Glutamatergic neuron (in vitro differentiated cells): ENCODE data around the gene MMRN2. TPM values are rescaled to one million over a fixed set of nuclear protein-coding genes. Genes with fewer than 3 reads are reported as not detected.
"Not testable (repeated sequence)": the region's sequence is repeated elsewhere in the genome, so short reads cannot be mapped to it uniquely, and the experiment has no call there.

Experiments
- DNase-seq: peaks from one replicate; pipeline ENCODE4 v3.0.0; 2022
- H3K27ac Mint-ChIP-seq: one replicate; pipeline ENCODE4 v1.8.0; 2020; ENCODE audit warnings: mild to moderate bottlenecking, mixed read lengths, inconsistent platforms; ENCODE audit not compliant: unreplicated experiment
- H3K27me3 Mint-ChIP-seq: one replicate; pipeline ENCODE4 v1.8.0; 2020; ENCODE audit warnings: mild to moderate bottlenecking, moderate library complexity, mixed read lengths, inconsistent platforms; ENCODE audit not compliant: unreplicated experiment
- H3K36me3 Mint-ChIP-seq: one replicate; pipeline ENCODE4 v1.8.0; 2020; ENCODE audit warnings: mild to moderate bottlenecking, mixed read lengths, inconsistent platforms; ENCODE audit not compliant: unreplicated experiment
- H3K4me1 Mint-ChIP-seq: one replicate; pipeline ENCODE4 v1.8.0; 2020; ENCODE audit warnings: mild to moderate bottlenecking, low read depth, mixed read lengths, inconsistent platforms; ENCODE audit not compliant: unreplicated experiment
- H3K4me3 Mint-ChIP-seq: one replicate; pipeline ENCODE4 v1.8.0; 2020; ENCODE audit warnings: mild to moderate bottlenecking, mixed read lengths, inconsistent platforms; ENCODE audit not compliant: unreplicated experiment
- H3K9me3 Mint-ChIP-seq: one replicate; pipeline ENCODE4 v1.8.0; 2020; ENCODE audit warnings: mild to moderate bottlenecking, moderate library complexity, mixed read lengths, inconsistent platforms; ENCODE audit not compliant: unreplicated experiment
- total RNA-seq: library from RNA; stranded (reverse); fragmentation: NEBNext Ultra II Directional; extraction: Animal tissue kit (Norgen Biotek cat#: 25700); gene quantifications from one replicate; pipeline ENCODE4 v1.2.1, GENCODE V29; 2021; ENCODE audit not compliant: unreplicated experiment
- TF ChIP-seq, protein P1 (sequence below): fragments of 200-600 bp; sonication (generic); IDR thresholded peaks from one replicate; pipeline ENCODE4 v1.5.0; 2021; ENCODE audit not compliant: partially characterized antibody, unreplicated experiment

Gene MMRN2
- total RNA-seq, 1 donor from 2014 or later: 5.4 TPM

DNA sequence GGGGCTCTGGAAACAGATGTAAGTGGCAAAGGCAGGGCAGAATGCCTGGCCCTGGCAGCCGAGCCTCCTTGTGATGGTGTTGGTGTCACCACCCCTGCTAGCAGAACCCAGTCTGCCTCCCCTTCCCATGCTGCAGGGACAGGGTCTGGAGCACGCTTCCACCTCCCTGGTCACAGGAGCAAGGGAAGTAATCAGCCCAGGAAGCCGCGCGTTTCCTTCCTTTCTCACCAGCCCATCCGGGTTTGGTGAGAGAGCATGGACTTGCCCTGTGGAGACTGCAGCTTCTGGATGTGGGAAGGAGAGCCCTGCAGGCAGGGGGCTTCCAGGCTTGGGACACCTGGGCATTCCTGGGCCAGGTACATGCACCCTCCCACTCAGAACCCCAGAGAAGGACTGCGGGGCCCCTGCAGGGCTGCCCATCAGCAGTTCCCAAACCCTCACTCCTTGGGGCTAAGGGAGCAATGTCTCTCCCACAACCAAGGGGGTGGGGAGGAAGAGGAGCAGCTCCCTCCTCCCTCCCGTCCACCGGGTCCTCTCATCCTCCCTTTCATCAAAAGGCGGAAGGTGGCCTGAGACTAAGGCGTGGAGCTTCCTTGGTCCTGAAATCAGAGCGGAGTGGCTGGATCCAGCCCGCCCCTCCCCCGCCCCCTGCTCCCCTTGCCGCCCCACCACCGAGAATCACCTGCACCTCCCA lies 1.8 kb downstream of the MMRN2 start:
- H3K27ac Mint-ChIP-seq: peak overlapping the region; percentile 99
- peaks cover 12% of the 10 kb centered on the region for H3K36me3 Mint-ChIP-seq
- H3K4me3 Mint-ChIP-seq: peak overlapping the region; percentile 55
- TF ChIP-seq, protein P1, sequence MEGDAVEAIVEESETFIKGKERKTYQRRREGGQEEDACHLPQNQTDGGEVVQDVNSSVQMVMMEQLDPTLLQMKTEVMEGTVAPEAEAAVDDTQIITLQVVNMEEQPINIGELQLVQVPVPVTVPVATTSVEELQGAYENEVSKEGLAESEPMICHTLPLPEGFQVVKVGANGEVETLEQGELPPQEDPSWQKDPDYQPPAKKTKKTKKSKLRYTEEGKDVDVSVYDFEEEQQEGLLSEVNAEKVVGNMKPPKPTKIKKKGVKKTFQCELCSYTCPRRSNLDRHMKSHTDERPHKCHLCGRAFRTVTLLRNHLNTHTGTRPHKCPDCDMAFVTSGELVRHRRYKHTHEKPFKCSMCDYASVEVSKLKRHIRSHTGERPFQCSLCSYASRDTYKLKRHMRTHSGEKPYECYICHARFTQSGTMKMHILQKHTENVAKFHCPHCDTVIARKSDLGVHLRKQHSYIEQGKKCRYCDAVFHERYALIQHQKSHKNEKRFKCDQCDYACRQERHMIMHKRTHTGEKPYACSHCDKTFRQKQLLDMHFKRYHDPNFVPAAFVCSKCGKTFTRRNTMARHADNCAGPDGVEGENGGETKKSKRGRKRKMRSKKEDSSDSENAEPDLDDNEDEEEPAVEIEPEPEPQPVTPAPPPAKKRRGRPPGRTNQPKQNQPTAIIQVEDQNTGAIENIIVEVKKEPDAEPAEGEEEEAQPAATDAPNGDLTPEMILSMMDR: no peak
- H3K27me3 Mint-ChIP-seq: peaks cover 21% of the 10 kb centered on the region
- no peak for DNase-seq
- H3K4me1 Mint-ChIP-seq: peaks cover 23% of the 10 kb centered on the region
- H3K9me3 Mint-ChIP-seq: peaks cover 16% of the 10 kb centered on the region

- H3K27ac Mint-ChIP-seq: peak overlapping the region; percentile 94
- H3K36me3 Mint-ChIP-seq: peaks cover 12% of the 10 kb centered on the region
- peak overlapping the region; percentile 73 for H3K4me3 Mint-ChIP-seq
- no peak for DNase-seq
- TF ChIP-seq, protein P1: no peak
- H3K4me1 Mint-ChIP-seq: peaks cover 20% of the 10 kb centered on the region
- H3K9me3 Mint-ChIP-seq: peaks cover 16% of the 10 kb centered on the region
- peaks cover 18% of the 10 kb centered on the region for H3K27me3 Mint-ChIP-seq
Measured at GRCh38 chr10:86954681-86955500, 2.5 kb downstream of the MMRN2 start.

DNA sequence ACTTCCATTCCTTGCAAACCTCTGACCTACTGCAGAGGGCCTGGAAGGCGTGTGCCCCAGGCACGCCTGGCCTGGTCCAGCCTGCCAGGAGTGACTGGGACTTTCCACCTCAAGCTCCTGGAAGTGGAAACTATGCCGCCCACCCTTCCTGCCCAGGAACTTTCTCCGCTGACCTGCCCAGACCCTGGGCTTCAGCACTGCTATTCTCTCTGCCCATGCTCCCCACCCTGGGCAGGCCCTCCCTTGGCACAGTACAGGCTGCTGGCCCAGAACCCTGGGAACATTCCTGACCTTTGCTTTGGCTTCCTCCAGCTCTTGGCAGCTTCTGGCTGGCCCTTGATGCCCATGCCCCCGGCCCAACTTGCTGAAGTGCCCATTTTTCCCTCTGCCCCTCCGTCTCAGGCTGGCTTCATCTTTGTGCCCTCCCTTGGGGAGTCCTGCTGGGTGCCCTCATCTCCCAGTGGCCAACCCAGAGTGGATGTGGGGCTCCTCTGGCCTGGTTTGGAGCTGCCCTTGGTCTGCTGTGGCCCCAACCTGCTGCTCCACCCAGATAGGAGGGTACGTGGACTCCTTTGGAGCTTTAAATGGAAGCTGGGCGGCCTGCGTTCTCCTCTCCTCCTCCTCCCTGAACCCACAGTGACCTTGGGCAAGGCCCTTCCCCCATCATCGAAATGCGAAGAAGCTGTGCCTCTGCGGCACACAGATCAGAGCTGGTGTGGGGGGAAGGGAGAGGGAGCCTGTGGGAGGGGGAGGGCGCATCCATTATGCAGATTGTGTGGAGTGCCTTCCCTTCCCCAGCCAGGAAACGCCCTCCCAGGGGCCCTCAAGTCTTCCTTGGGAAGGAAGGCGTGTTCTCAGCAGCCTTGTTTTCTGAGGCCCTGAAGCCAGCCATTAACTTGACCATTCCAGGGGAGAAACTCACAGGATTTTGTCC lies 3.4 kb downstream of the MMRN2 start:
- peak; percentile 85 for DNase-seq
- TF ChIP-seq, protein P1: no peak
- peaks cover 12% of the 10 kb centered on the region for H3K36me3 Mint-ChIP-seq
- peak overlapping the region; percentile 73 for H3K4me3 Mint-ChIP-seq
- H3K27me3 Mint-ChIP-seq: peaks cover 15% of the 10 kb centered on the region
- peaks cover 17% of the 10 kb centered on the region for H3K4me1 Mint-ChIP-seq
- H3K27ac Mint-ChIP-seq: peak overlapping the region; percentile 94
- peaks cover 13% of the 10 kb centered on the region for H3K9me3 Mint-ChIP-seq

DNA sequence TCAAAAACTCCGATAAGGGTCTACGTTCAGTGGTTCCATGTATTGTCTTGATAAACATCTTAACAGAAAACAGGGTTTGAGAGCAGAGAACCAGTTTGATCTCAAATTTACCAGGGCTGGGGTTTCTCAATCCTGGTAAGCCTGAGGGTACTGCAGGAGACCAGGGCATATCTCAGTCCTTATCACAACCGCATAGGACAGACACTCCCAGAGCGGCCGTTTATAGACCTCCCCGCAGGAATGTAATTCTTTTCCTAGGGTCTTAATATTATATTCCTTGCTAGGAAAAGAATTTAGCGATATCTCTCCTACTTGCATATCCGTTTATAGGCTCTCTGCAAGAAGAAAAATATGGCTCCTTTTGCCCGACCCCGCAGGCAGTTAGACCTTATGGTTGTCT lies 4.7 kb downstream of the MMRN2 start:
- not testable (repeated sequence) for H3K9me3 Mint-ChIP-seq, H3K27ac Mint-ChIP-seq, H3K4me3 Mint-ChIP-seq, DNase-seq
- peaks cover 15% of the 10 kb centered on the region for H3K27me3 Mint-ChIP-seq
- peaks cover 17% of the 10 kb centered on the region for H3K4me1 Mint-ChIP-seq
- peaks cover 12% of the 10 kb centered on the region for H3K36me3 Mint-ChIP-seq

GRCh38 chr10:86952106-86952505 lies 5.3 kb downstream of the MMRN2 start:
- Mint-ChIP-seq H3K36me3 (peaks cover 12% of the 10 kb centered on the region), H3K4me3 (no peak overlapping the region), H3K27me3 (peaks cover 15% of the 10 kb centered on the region), H3K27ac (no peak overlapping the region), H3K4me1 (peaks cover 14% of the 10 kb centered on the region), H3K9me3 (peaks cover 10% of the 10 kb centered on the region)
- TF ChIP-seq, protein P1: no peak
- no peak for DNase-seq
